Activated T-helper 1 cell treated with anti-CD3 and anti-CD28 coated beads, Interleukin-12 subunit alpha, Interleukin-12 subunit beta, Interleukin-2, Interleukin-4 antibody, amounts not matched to agents 30 ng/mL and 10 ng/mL and 1 ng/mL, durations not matched to agents 14 hours and 24 hours and 36 hours (primary cell): ENCODE data around the gene DYNLT2B. TPM values are rescaled to one million over a fixed set of nuclear protein-coding genes. Genes with fewer than 3 reads are reported as not detected.
"Not testable (repeated sequence)": the region's sequence is repeated elsewhere in the genome, so short reads cannot be mapped to it uniquely, and the experiment has no call there.

Source experiments
- DNase-seq: peaks from one replicate; pipeline ENCODE4 v3.0.0; 2021; ENCODE audit warnings: low spot score
- H3K27ac Mint-ChIP-seq: one replicate; pipeline ENCODE4 v1.8.0; 2021; ENCODE audit warnings: mild to moderate bottlenecking, mixed read lengths
- H3K27me3 Mint-ChIP-seq: one replicate; pipeline ENCODE4 v1.8.0; 2022; ENCODE audit warnings: mild to moderate bottlenecking, moderate library complexity, mixed read lengths; ENCODE audit not compliant: insufficient read depth
- H3K36me3 Mint-ChIP-seq: one replicate; pipeline ENCODE4 v1.8.0; 2021; ENCODE audit warnings: low read depth, mixed read lengths
- H3K4me1 Mint-ChIP-seq: one replicate; pipeline ENCODE4 v1.8.0; 2021; ENCODE audit warnings: low read depth, mixed read lengths
- H3K4me3 Mint-ChIP-seq: one replicate; pipeline ENCODE4 v1.8.0; 2021; ENCODE audit warnings: mild to moderate bottlenecking, moderate library complexity, mixed read lengths
- H3K9me3 Mint-ChIP-seq: one replicate; pipeline ENCODE4 v1.8.0; 2021; ENCODE audit warnings: mixed read lengths
- intact Hi-C: fragments of 100-400 bp; cut with micrococcal nuclease; formaldehyde crosslinking; loops from one replicate; pipeline ENCODE4 v1.15.1; 2024
- total RNA-seq: library from RNA; stranded (reverse); gene quantifications from 2 replicates; pipeline ENCODE4 v1.2.3, GENCODE V29; 2022

Gene DYNLT2B
- total RNA-seq, 1 donor from 2014 or later, result 11.6 TPM

GRCh38 chr3:196251918-196252317, 66.1 kb downstream of the DYNLT2B start:
- Mint-ChIP-seq H3K4me3 (no peak overlapping the region), H3K9me3 (no peaks in the 10 kb centered on the region), H3K36me3 (peaks cover 18% of the 10 kb centered on the region), H3K4me1 (peaks cover 10% of the 10 kb centered on the region), H3K27ac (no peak overlapping the region), H3K27me3 (no peaks in the 10 kb centered on the region)
- intact Hi-C loops, result no loop called here
- DNase-seq, result no peak

DNA sequence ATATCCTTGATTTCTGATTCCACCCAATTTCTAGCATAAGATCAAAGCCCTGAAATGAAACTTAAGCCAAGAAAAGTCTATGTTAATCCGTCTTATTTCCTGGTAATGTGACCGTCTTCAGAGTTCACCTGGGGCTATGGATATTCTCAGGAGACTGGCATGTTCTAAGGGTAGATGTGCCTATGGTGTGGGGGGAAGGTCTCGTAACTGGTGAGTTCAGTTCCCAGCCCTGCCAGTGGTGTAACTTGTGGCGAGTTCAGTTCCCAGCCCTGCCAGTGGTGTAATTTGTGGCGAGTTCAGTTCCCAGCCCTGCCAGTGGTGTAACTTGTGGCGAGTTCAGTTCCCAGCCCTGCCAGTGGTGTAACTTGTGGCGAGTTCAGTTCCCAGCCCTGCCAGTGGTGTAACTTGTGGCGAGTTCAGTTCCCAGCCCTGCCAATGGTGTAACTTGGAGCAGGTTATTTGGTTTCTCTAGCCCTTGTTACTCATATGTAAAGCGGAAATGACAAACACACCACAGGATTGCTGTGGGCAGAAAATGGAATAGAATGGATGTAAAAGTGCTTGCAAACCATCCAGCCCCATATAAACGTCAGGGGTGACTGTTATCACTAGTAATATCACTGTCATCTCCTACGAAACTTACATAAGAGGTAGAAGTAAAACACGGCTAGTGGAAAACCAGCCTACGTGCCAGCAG, 71.3 kb downstream of the DYNLT2B start:
- Mint-ChIP-seq H3K36me3 (peaks cover 23% of the 10 kb centered on the region), H3K4me3 (no peak overlapping the region), H3K4me1 (peaks cover 4% of the 10 kb centered on the region), H3K27ac (no peak overlapping the region), H3K27me3 (no peaks in the 10 kb centered on the region), H3K9me3 (no peaks in the 10 kb centered on the region)
- DNase-seq, result no peak
- intact Hi-C loops, result no loop called here

GRCh38 chr3:196244166-196244565, 73.9 kb downstream of the DYNLT2B start:
- intact Hi-C loops, H3K4me1 Mint-ChIP-seq, H3K9me3 Mint-ChIP-seq, H3K4me3 Mint-ChIP-seq, H3K27me3 Mint-ChIP-seq, H3K27ac Mint-ChIP-seq, DNase-seq: not testable (repeated sequence)
- H3K36me3 Mint-ChIP-seq, result peaks cover 31% of the 10 kb centered on the region

DNA sequence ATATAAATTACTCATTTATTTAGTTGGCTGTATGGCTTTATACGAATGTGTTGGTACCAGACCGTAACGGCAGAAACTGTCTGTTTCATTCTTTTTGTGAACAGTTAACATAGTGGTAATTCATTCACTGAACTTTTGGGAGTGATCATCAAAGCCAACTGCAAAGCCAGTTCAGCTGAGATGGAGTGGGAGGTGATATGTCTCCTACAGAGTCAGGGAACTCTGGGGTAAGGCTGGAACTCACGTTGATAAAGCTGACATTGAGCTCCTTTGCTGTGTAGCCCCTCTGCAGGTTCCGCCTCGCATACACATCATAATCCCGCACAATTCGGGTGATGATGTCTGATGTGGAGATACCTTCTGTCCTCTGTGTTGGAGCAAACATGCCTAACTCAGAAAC, 76.3 kb downstream of the DYNLT2B start:
- H3K36me3 Mint-ChIP-seq, result peaks cover 44% of the 10 kb centered on the region
- no peak for DNase-seq
- no peaks in the 10 kb centered on the region for H3K27me3 Mint-ChIP-seq
- peaks cover 5% of the 10 kb centered on the region for H3K4me1 Mint-ChIP-seq
- no peak overlapping the region for H3K27ac Mint-ChIP-seq
- H3K4me3 Mint-ChIP-seq, result no peak overlapping the region
- H3K9me3 Mint-ChIP-seq, result no peaks in the 10 kb centered on the region
- intact Hi-C loops, result no loop called here

Other genes with a start within 250 kb of the DYNLT2B start
- 791 TPM in 2 replicates for gene TFRC, start 236.2 kb downstream of the DYNLT2B start, total RNA-seq
- gene ZDHHC19, start 106.8 kb downstream of the DYNLT2B start, total RNA-seq, result 0.36 TPM in 1 of 2 replicates, not detected in the other
- not detected in 2 replicates for gene SLC51A, start 101.7 kb downstream of the DYNLT2B start, total RNA-seq
- 54.7 and 57.0 TPM in 2 replicates for gene PCYT1A, start 30.5 kb downstream of the DYNLT2B start, total RNA-seq
- not detected in 2 replicates for gene TM4SF19, start 20.1 kb upstream of the DYNLT2B start, total RNA-seq
- gene UBXN7, start 114.2 kb upstream of the DYNLT2B start, total RNA-seq, result 54.8 and 60.9 TPM in 2 replicates
- gene RNF168, start 185.5 kb upstream of the DYNLT2B start, total RNA-seq, result 32.1 and 32.8 TPM in 2 replicates
- not detected in 2 replicates for gene SMCO1, start 197.1 kb upstream of the DYNLT2B start, total RNA-seq